H9 (cell line): ENCODE results near the gene SYCN. TPM values are rescaled to one million over a fixed set of nuclear protein-coding genes. Genes with fewer than 3 reads are reported as not detected.

Experiments
- DNase-seq: peaks from one replicate; pipeline ENCODE4 v3.0.0-alpha.2; 2017
- H2AFZ ChIP-seq: one replicate; pipeline ENCODE4 v1.6.1; 2013; ENCODE audit warnings: mild to moderate bottlenecking, low read length, control low read depth, moderate library complexity
- H2AK5ac ChIP-seq: 2 replicates; pipeline ENCODE4 v1.6.1; 2013; ENCODE audit warnings: low read length, control low read depth, mixed read lengths; ENCODE audit not compliant: insufficient read length
- H2BK120ac ChIP-seq: one replicate; pipeline ENCODE4 v1.6.1; 2013; ENCODE audit warnings: low read depth, mild to moderate bottlenecking, low read length, control low read depth, inconsistent platforms; ENCODE audit not compliant: poor library complexity, severe bottlenecking
- H2BK12ac ChIP-seq: 2 replicates; pipeline ENCODE4 v1.6.1; 2013; ENCODE audit warnings: low read length, control low read depth, mixed read lengths, low read depth; ENCODE audit not compliant: insufficient read length
- H2BK15ac ChIP-seq: 2 replicates; pipeline ENCODE4 v1.6.1; 2013; ENCODE audit warnings: low read depth, low read length, control low read depth
- H2BK20ac ChIP-seq: one replicate; pipeline ENCODE4 v1.6.1; 2013; ENCODE audit warnings: low read depth, mild to moderate bottlenecking, low read length, control low read depth, inconsistent platforms; ENCODE audit not compliant: poor library complexity, severe bottlenecking
- H2BK5ac ChIP-seq: 2 replicates; pipeline ENCODE4 v1.6.1; 2013; ENCODE audit warnings: low read length, control low read depth, mixed read lengths; ENCODE audit not compliant: insufficient read length
- H3K14ac ChIP-seq: 2 replicates; pipeline ENCODE4 v1.6.1; 2013; ENCODE audit warnings: low read length, control low read depth; ENCODE audit not compliant: insufficient read depth
- H3K18ac ChIP-seq: 2 replicates; pipeline ENCODE4 v1.6.1; 2013; ENCODE audit warnings: low read depth, mild to moderate bottlenecking, mixed read lengths, low read length, control low read depth; ENCODE audit not compliant: insufficient read length
- H3K23ac ChIP-seq: 2 replicates; pipeline ENCODE4 v1.6.1; 2013; ENCODE audit warnings: low read length, control low read depth, mixed read lengths, low read depth; ENCODE audit not compliant: insufficient read length
- H3K23me2 ChIP-seq: 2 replicates; pipeline ENCODE4 v1.6.1; 2013; ENCODE audit warnings: low read depth, mild to moderate bottlenecking, mixed read lengths, low read length, control low read depth; ENCODE audit not compliant: insufficient read length, poor library complexity, severe bottlenecking
- H3K27ac ChIP-seq: 2 replicates; pipeline ENCODE4 v1.5.1; 2013; ENCODE audit warnings: low read length, control low read depth, mixed read lengths, low read depth; ENCODE audit not compliant: insufficient read length
- H3K27me3 ChIP-seq: 2 replicates; pipeline ENCODE4 v1.6.1; 2013; ENCODE audit warnings: low read length, control low read depth, inconsistent platforms; ENCODE audit not compliant: insufficient read depth
- H3K4ac ChIP-seq: 2 replicates; pipeline ENCODE4 v1.6.1; 2013; ENCODE audit warnings: low read depth, mild to moderate bottlenecking, control low read depth, inconsistent platforms, low read length, moderate library complexity
- H3K4me1 ChIP-seq: 2 replicates; pipeline ENCODE4 v1.6.1; 2013; ENCODE audit warnings: low read length, control low read depth, inconsistent platforms; ENCODE audit not compliant: insufficient read depth
- H3K4me2 ChIP-seq: 2 replicates; pipeline ENCODE4 v1.6.1; 2013; ENCODE audit warnings: low read length, control low read depth, mixed read lengths; ENCODE audit not compliant: insufficient read length, insufficient read depth
- H3K56ac ChIP-seq: 2 replicates; pipeline ENCODE4 v1.6.1; 2013; ENCODE audit warnings: low read depth, mild to moderate bottlenecking, mixed read lengths, low read length, control low read depth; ENCODE audit not compliant: insufficient read length
- H3K79me1 ChIP-seq: 2 replicates; pipeline ENCODE4 v1.6.1; 2013; ENCODE audit warnings: low read depth, mild to moderate bottlenecking, moderate library complexity, low read length, control low read depth, inconsistent platforms; ENCODE audit not compliant: insufficient read depth, poor library complexity, severe bottlenecking
- H3K79me2 ChIP-seq: 2 replicates; pipeline ENCODE4 v1.6.1; 2013; ENCODE audit warnings: low read length, control low read depth, inconsistent platforms; ENCODE audit not compliant: insufficient read depth
- H3K9ac ChIP-seq: 2 replicates; pipeline ENCODE4 v1.6.1; 2013; ENCODE audit warnings: low read length, control low read depth, mixed read lengths; ENCODE audit not compliant: insufficient read length; ENCODE audit errors: extremely low read depth
- H3K9me3 ChIP-seq: one replicate; pipeline ENCODE4 v1.6.1; 2013; ENCODE audit warnings: low read depth, low read length, inconsistent platforms; ENCODE audit not compliant: control insufficient read depth
- H3T11ph ChIP-seq: one replicate; pipeline ENCODE4 v1.6.1; 2013; ENCODE audit warnings: mild to moderate bottlenecking, low read length, control low read depth, inconsistent platforms
- H4K20me1 ChIP-seq: one replicate; pipeline ENCODE4 v1.6.1; 2013; ENCODE audit not compliant: control insufficient read depth, insufficient read length, insufficient read depth
- H4K5ac ChIP-seq: 2 replicates; pipeline ENCODE4 v1.6.1; 2013; ENCODE audit warnings: low read depth, mild to moderate bottlenecking, mixed read lengths, low read length, control low read depth; ENCODE audit not compliant: insufficient read length
- H4K8ac ChIP-seq: replicated peaks from 2 replicates; pipeline ENCODE4 v1.6.1; 2013; ENCODE audit warnings: low read length, control low read depth, mixed read lengths, low read depth; ENCODE audit not compliant: insufficient read length
- H4K91ac ChIP-seq: 2 replicates; pipeline ENCODE4 v1.6.1; 2013; ENCODE audit warnings: low read depth, mild to moderate bottlenecking, moderate library complexity, mixed read lengths, low read length, control low read depth; ENCODE audit not compliant: insufficient read length
- H3K27ac Mint-ChIP-seq, 3 experiments: 2 replicates in 2 of 3; 3 replicates in 1 of 3; pipeline ENCODE4 v1.8.0; 2020 to 2021; ENCODE audit warnings: mixed read lengths in 3 of 3, mild to moderate bottlenecking in 1 of 3, moderate library complexity in 1 of 3
- H3K27me3 Mint-ChIP-seq: 2 replicates; pipeline ENCODE4 v1.8.0; 2021; ENCODE audit warnings: low read depth, mild to moderate bottlenecking, moderate library complexity, mixed read lengths
- H3K36me3 Mint-ChIP-seq, 3 experiments: 2 replicates in 2 of 3; 3 replicates in 1 of 3; pipeline ENCODE4 v1.8.0; 2020 to 2021; ENCODE audit warnings: low read depth in 3 of 3, mixed read lengths in 3 of 3; ENCODE audit not compliant: insufficient read depth in 1 of 3
- H3K4me1 Mint-ChIP-seq, 2 experiments: 2 replicates each; pipeline ENCODE4 v1.8.0; 2020; ENCODE audit warnings: mixed read lengths in 2 of 2
- H3K4me3 Mint-ChIP-seq, 2 experiments: 2 replicates in 1 of 2; 3 replicates in 1 of 2; pipeline ENCODE4 v1.8.0; 2020 to 2021; ENCODE audit warnings: mild to moderate bottlenecking in 2 of 2, mixed read lengths in 2 of 2, moderate library complexity in 1 of 2
- H3K9me3 Mint-ChIP-seq, 2 experiments: 2 replicates in 1 of 2; 3 replicates in 1 of 2; pipeline ENCODE4 v1.8.0; 2020; ENCODE audit warnings: mild to moderate bottlenecking in 2 of 2, mixed read lengths in 2 of 2, moderate library complexity in 1 of 2
- CTCF ChIP-seq: fragments of 200-600 bp; sonication (generic); conservative IDR thresholded peaks from 3 replicates; pipeline ENCODE4 v1.8.0; 2021; ENCODE audit warnings: antibody characterized with exemption, mild to moderate bottlenecking
- WGBS: extraction: QIAGEN DNeasy Blood & Tissue Kit; methylation state at CpG from one replicate; pipeline ENCODE4 v1.1.7; 2013; ENCODE audit warnings: missing lambda C conversion rate, low lambda C conversion rate, mixed read lengths; ENCODE audit not compliant: insufficient read length; ENCODE audit errors: extremely low coverage; 5-methylcytosine and 5-hydroxymethylcytosine counted together
- total RNA-seq: library from RNA; stranded (reverse); gene quantifications from 2 replicates; pipeline ENCODE4 v1.2.1, GENCODE V29; 2021

Gene SYCN
- total RNA-seq, 1 experiment from 2014 or later, result not detected

- H4K5ac ChIP-seq, result no peak overlapping the region
- H3K14ac ChIP-seq, result peak overlapping the region; percentile 39; the same call in 1 of the 2 replicates
- no peak overlapping the region for H3K27ac ChIP-seq
- peaks cover 3% of the 10 kb centered on the region for H3K23me2 ChIP-seq
- no peaks in the 10 kb centered on the region for H4K20me1 ChIP-seq
- H3K79me1 ChIP-seq, result no peaks in the 10 kb centered on the region
- Mint-ChIP-seq H3K4me1 (peaks cover 22 to 34% of the 10 kb centered on the region in 2 experiments), H3K27me3 (no peaks in the 10 kb centered on the region), H3K9me3 (no peaks in the 10 kb centered on the region), H3K4me3 (no peak overlapping the region), H3K36me3 (peaks cover 2 to 14% (median 13%) of the 10 kb centered on the region in 3 experiments; a peak in 6 of 7 replicates), H3K27ac (peak overlapping the region; percentile 42 to 79 (median 77); a peak in 4 of 7 replicates)
- no peak overlapping the region for H3K18ac ChIP-seq
- no peaks in the 10 kb centered on the region for H3K27me3 ChIP-seq
- no peak overlapping the region for H2BK20ac ChIP-seq
- no peak overlapping the region for H3K4me2 ChIP-seq
- H4K8ac ChIP-seq, result no peak overlapping the region
- no peak for DNase-seq
- no peaks in the 10 kb centered on the region; the same call in 1 of the 2 replicates for H3K4me1 ChIP-seq
- no peak overlapping the region for H3K56ac ChIP-seq
- H2BK5ac ChIP-seq, result no peak overlapping the region
- H3K79me2 ChIP-seq, result no peaks in the 10 kb centered on the region
- H4K91ac ChIP-seq, result no peak overlapping the region
- H3T11ph ChIP-seq, result no peak overlapping the region
- H2AK5ac ChIP-seq, result no peak overlapping the region
- no peak overlapping the region for H3K4ac ChIP-seq
- H2BK15ac ChIP-seq, result no peak overlapping the region
- no peak overlapping the region for H2BK12ac ChIP-seq
- no peak overlapping the region for H3K23ac ChIP-seq
- no peak overlapping the region for H3K9ac ChIP-seq
- WGBS, result no CpG with 5 or more reads among the region's 24 CpGs
- H2BK120ac ChIP-seq, result no peak overlapping the region
- H3K9me3 ChIP-seq, result no peaks in the 10 kb centered on the region
- TF ChIP-seq CTCF, result no peak
- H2AFZ ChIP-seq, result no peak overlapping the region
Measured at GRCh38 chr19:39166571-39167391, 37.3 kb downstream of the SYCN start.
